Suprapubic skin (tissue), 4 donors: ENCODE data around the gene REP15.

ENCODE experiments used
- CTCF ChIP-seq, 2 donors: fragments of 200-600 bp in 1 of 2; fragments of 450-650 bp in 1 of 2; sonication (generic) in 1 of 2; IDR thresholded peaks; one replicate each; pipeline ENCODE4 v1.5.1; 2016 to 2019; ENCODE audit warnings: antibody characterized with exemption in 2 of 2, mild to moderate bottlenecking in 1 of 2, moderate library complexity in 1 of 2
- EP300 ChIP-seq: sonication (generic); formaldehyde crosslinking; IDR thresholded peaks from one replicate; pipeline ENCODE4 v1.6.1; 2017; ENCODE audit warnings: antibody characterized with exemption
- POLR2A ChIP-seq, 2 donors: fragments of 450-650 bp; IDR thresholded peaks; one replicate each; pipeline ENCODE4 v1.6.1; 2017; ENCODE audit warnings: antibody characterized with exemption in 2 of 2, mild to moderate bottlenecking in 2 of 2, moderate library complexity in 2 of 2
- POLR2AphosphoS5 ChIP-seq, 3 donors: sonication (generic); formaldehyde crosslinking; IDR thresholded peaks; one replicate each; pipeline ENCODE4 v1.6.1; 2017; ENCODE audit warnings: antibody characterized with exemption in 3 of 3

- TF ChIP-seq POLR2A (IDR thresholded peaks at IDR 0.05) (no peak), CTCF (IDR thresholded peaks at IDR 0.05) (no peak), POLR2AphosphoS5 (IDR thresholded peaks at IDR 0.05) (no peak), EP300 (no peak)
Measured at GRCh38 chr12:27657296-27657695, 39.0 kb upstream of the REP15 start.
